GM19467 (cell line): ENCODE data around the gene NALCN.

Experiments
- ATAC-seq: cut with Tn5 transposase; IDR thresholded peaks from one replicate; pipeline ENCODE4 v1.9.1; 2021; ENCODE audit warnings: mild to moderate bottlenecking, moderate library complexity; ENCODE audit not compliant: unreplicated experiment

NALCN gene

GRCh38 chr13:101210774-101211173, 205.5 kb downstream of the NALCN start:
- ATAC-seq, result no peak

- ATAC-seq, result no peak
Observed at GRCh38 chr13:101209206-101209893, 207.0 kb downstream of the NALCN start.

GRCh38 chr13:101205408-101205807, 210.9 kb downstream of the NALCN start:
- ATAC-seq, result no peak

- no peak for ATAC-seq
Observed at GRCh38 chr13:101204270-101205020, 211.9 kb downstream of the NALCN start.

GRCh38 chr13:101202590-101202989, 213.7 kb downstream of the NALCN start:
- no peak for ATAC-seq

- ATAC-seq, result no peak
Observed at GRCh38 chr13:101190976-101191375, 225.3 kb downstream of the NALCN start.

- ATAC-seq, result no peak
Observed at GRCh38 chr13:101190337-101190736, 226.0 kb downstream of the NALCN start.

- no peak for ATAC-seq
Observed at GRCh38 chr13:101185606-101186005, 230.7 kb downstream of the NALCN start.

- ATAC-seq, result no peak
Observed at GRCh38 chr13:101181076-101181685, 235.1 kb downstream of the NALCN start.

- no peak for ATAC-seq
Observed at GRCh38 chr13:101179021-101179420, 237.3 kb downstream of the NALCN start.

- no peak for ATAC-seq
Observed at GRCh38 chr13:101178406-101178805, 237.9 kb downstream of the NALCN start.

GRCh38 chr13:101170306-101170705, 246.0 kb downstream of the NALCN start:
- no peak for ATAC-seq

- ATAC-seq, result no peak
Observed at GRCh38 chr13:101157261-101157660, 259.0 kb downstream of the NALCN start.

- no peak for ATAC-seq
Observed at GRCh38 chr13:101155920-101156319, 260.4 kb downstream of the NALCN start.

- no peak for ATAC-seq
Observed at GRCh38 chr13:101152184-101152583, 264.1 kb downstream of the NALCN start.

- no peak for ATAC-seq
Observed at GRCh38 chr13:101150998-101151397, 265.3 kb downstream of the NALCN start.

- ATAC-seq, result no peak
Observed at GRCh38 chr13:101149735-101150384, 266.4 kb downstream of the NALCN start.

- ATAC-seq, result no peak
Observed at GRCh38 chr13:101146101-101146898, 270.0 kb downstream of the NALCN start.

GRCh38 chr13:101144808-101145419, 271.4 kb downstream of the NALCN start:
- no peak for ATAC-seq

- ATAC-seq, result no peak
Observed at GRCh38 chr13:101140936-101141335, 275.4 kb downstream of the NALCN start.
